Keratinocyte (primary cell): Measurements from ENCODE around the gene ST6GALNAC6.

ENCODE experiments used
- EZH2 ChIP-seq: IDR thresholded peaks from one replicate; pipeline ENCODE4 v1.6.1; 2012; ENCODE audit warnings: inconsistent platforms, mild to moderate bottlenecking, low read length, moderate library complexity
- TF ChIP-seq, protein P1 (sequence below), 3 experiments: IDR thresholded peaks in 1 of 3; conservative IDR thresholded peaks in 1 of 3; optimal IDR thresholded peaks in 1 of 3; 2 replicates in 2 of 3; 3 replicates in 1 of 3; pipeline versions ENCODE3 to v1.5.1; 2011; ENCODE audit warnings: low read length in 3 of 3, mild to moderate bottlenecking in 3 of 3, moderate library complexity in 2 of 3, control low read depth in 1 of 3, inconsistent platforms in 1 of 3; ENCODE audit not compliant: insufficient read depth in 2 of 3; ENCODE audit errors: extremely low read depth in 1 of 3

DNA sequence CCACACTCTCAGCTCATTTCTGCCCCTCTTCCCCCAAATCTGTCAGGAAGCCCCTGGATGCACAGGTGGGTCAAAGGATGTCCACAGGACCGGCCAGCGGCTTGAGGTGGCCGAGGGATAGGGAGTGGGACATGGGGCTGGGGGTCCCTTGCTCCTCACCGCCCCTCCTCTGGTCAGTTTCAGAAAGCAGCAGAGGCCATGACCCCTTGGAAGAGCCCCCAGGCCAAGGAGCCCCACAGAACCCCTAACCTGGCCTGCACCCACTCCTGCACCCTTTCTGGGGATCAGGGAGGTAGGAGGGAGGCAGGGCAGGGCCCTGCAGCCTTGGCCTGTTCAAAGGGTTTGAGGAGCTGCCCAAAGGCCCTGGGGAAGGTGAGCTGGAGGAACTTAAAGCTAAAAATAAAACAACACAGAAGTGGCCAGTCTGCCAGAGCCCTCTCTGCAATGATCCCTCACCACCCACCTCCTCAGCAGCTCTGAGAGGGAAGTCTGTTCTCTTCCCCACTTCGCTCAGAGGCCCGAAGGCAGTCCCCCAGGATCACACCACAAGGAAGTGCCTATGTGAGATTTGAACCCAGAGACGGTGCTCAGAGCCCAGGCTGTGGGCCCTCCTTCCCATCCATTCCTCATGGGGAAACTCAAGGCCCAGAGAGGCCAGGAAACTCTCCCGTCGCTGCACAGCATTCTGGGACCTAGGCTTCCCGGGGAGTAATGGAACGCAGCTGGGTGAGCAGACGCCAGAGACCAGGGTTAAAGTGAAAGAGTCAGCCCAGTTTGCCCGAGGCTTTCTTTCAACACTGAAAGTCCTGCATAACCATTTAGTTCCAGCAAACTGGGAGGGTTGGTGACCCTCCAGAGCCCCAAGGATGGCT, 45.9 kb downstream of the ST6GALNAC6 start:
- TF ChIP-seq, protein P1, sequence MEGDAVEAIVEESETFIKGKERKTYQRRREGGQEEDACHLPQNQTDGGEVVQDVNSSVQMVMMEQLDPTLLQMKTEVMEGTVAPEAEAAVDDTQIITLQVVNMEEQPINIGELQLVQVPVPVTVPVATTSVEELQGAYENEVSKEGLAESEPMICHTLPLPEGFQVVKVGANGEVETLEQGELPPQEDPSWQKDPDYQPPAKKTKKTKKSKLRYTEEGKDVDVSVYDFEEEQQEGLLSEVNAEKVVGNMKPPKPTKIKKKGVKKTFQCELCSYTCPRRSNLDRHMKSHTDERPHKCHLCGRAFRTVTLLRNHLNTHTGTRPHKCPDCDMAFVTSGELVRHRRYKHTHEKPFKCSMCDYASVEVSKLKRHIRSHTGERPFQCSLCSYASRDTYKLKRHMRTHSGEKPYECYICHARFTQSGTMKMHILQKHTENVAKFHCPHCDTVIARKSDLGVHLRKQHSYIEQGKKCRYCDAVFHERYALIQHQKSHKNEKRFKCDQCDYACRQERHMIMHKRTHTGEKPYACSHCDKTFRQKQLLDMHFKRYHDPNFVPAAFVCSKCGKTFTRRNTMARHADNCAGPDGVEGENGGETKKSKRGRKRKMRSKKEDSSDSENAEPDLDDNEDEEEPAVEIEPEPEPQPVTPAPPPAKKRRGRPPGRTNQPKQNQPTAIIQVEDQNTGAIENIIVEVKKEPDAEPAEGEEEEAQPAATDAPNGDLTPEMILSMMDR (optimal IDR thresholded peaks at IDR 0.05 in 1 of 3, IDR thresholded peaks at IDR 0.05 in 1 of 3, conservative IDR thresholded peaks at IDR 0.05 in 1 of 3; ENCODE audit: extremely low read depth in 1 of 3, insufficient read depth in 2 of 3, low read length in 3 of 3), result no peak
- no peak for TF ChIP-seq EZH2
